H7 (cell line): ENCODE measurements around the gene SAP30. TPM values are rescaled to one million over a fixed set of nuclear protein-coding genes. Genes with fewer than 3 reads are reported as not detected.

Experiments used
- DNase-seq: peaks from one replicate; pipeline ENCODE4 v3.0.0; 2012
- H3K27me3 ChIP-seq: 2 replicates; pipeline ENCODE4 v1.6.0; 2011; ENCODE audit warnings: mild to moderate bottlenecking, low read length; ENCODE audit not compliant: control insufficient read depth, insufficient read depth
- H3K36me3 ChIP-seq: replicated peaks from 2 replicates; pipeline ENCODE4 v1.5.1; 2011; ENCODE audit warnings: low read length; ENCODE audit not compliant: control insufficient read depth, insufficient read depth
- H3K4me3 ChIP-seq: 2 replicates; pipeline ENCODE4 v1.5.1; 2011; ENCODE audit warnings: low read depth, mild to moderate bottlenecking, control low read depth, low read length, moderate library complexity; ENCODE audit not compliant: insufficient read depth
- total RNA-seq: library from RNA; depleted of rRNA; stranded (reverse); fragments of >200 nt; shearing (Covaris generic); gene quantifications from 2 replicates; pipeline ENCODE4 v1.2.3, GENCODE V29; 2014

Gene SAP30
- total RNA-seq, 1 experiment from 2014 or later, result 23.9 TPM

- no peak for DNase-seq
- no peaks in the 10 kb centered on the region for H3K27me3 ChIP-seq
- H3K36me3 ChIP-seq, result no peaks in the 10 kb centered on the region
These were observed 16.0 kb downstream of the SAP30 start for GRCh38 chr4:173386751-173387150.

GRCh38 chr4:173391701-173392100 is 20.9 kb downstream of the SAP30 start:
- H3K4me3 ChIP-seq, result no peak overlapping the region
- no peaks in the 10 kb centered on the region for H3K36me3 ChIP-seq
- no peak for DNase-seq
- H3K27me3 ChIP-seq, result no peaks in the 10 kb centered on the region

More at GRCh38 chr4:173386751-173387150, 16.0 kb downstream of the SAP30 start:
- H3K4me3 ChIP-seq, result no peak overlapping the region

GRCh38 chr4:173397604-173398003 is 26.9 kb downstream of the SAP30 start:
- Histone ChIP-seq H3K4me3 (no peak overlapping the region), H3K27me3 (no peaks in the 10 kb centered on the region), H3K36me3 (no peaks in the 10 kb centered on the region)
- DNase-seq, result no peak

- Histone ChIP-seq H3K4me3 (no peak overlapping the region), H3K27me3 (no peaks in the 10 kb centered on the region), H3K36me3 (no peaks in the 10 kb centered on the region)
- no peak for DNase-seq
These were observed 27.5 kb downstream of the SAP30 start for GRCh38 chr4:173398220-173398619.

GRCh38 chr4:173398779-173399415 is 28.1 kb downstream of the SAP30 start, which contains the start of gene SCRG1:
TSS of gene SCRG1 (minus strand) at chr4:173399116. CDS start at chr4:173391414, 7,702 bp downstream.
- Histone ChIP-seq H3K36me3 (no peaks in the 10 kb centered on the region), H3K4me3 (no peak within 1 kb of the TSS), H3K27me3 (no peaks in the 10 kb centered on the region)
- peak; percentile 26 for DNase-seq

GRCh38 chr4:173401063-173401462 is 30.3 kb downstream of the SAP30 start:
- H3K4me3 ChIP-seq, result no peak overlapping the region
- no peak for DNase-seq
- H3K36me3 ChIP-seq, result no peaks in the 10 kb centered on the region
- no peaks in the 10 kb centered on the region for H3K27me3 ChIP-seq

- Histone ChIP-seq H3K27me3 (no peaks in the 10 kb centered on the region), H3K4me3 (no peak overlapping the region), H3K36me3 (no peaks in the 10 kb centered on the region)
- DNase-seq, result no peak
These were observed 32.3 kb downstream of the SAP30 start for GRCh38 chr4:173403051-173403450.

GRCh38 chr4:173404296-173404865 is 33.6 kb downstream of the SAP30 start:
- Histone ChIP-seq H3K27me3 (no peaks in the 10 kb centered on the region), H3K4me3 (no peak overlapping the region), H3K36me3 (no peaks in the 10 kb centered on the region)
- no peak for DNase-seq

- Histone ChIP-seq H3K4me3 (no peak overlapping the region), H3K27me3 (no peaks in the 10 kb centered on the region), H3K36me3 (no peaks in the 10 kb centered on the region)
- DNase-seq, result no peak
These were observed 35.3 kb downstream of the SAP30 start for GRCh38 chr4:173405840-173406606.

GRCh38 chr4:173410079-173410478 is 39.3 kb downstream of the SAP30 start:
- H3K4me3 ChIP-seq, result no peak overlapping the region
- no peaks in the 10 kb centered on the region for H3K36me3 ChIP-seq
- no peaks in the 10 kb centered on the region for H3K27me3 ChIP-seq
- no peak for DNase-seq

- Histone ChIP-seq H3K4me3 (no peak overlapping the region), H3K27me3 (no peaks in the 10 kb centered on the region), H3K36me3 (no peaks in the 10 kb centered on the region)
- DNase-seq, result no peak
These were observed 40.4 kb downstream of the SAP30 start for GRCh38 chr4:173411106-173411693.

GRCh38 chr4:173413036-173413435 is 42.3 kb downstream of the SAP30 start:
- no peak for DNase-seq
- H3K27me3 ChIP-seq, result no peaks in the 10 kb centered on the region

GRCh38 chr4:173414456-173414855 is 43.7 kb downstream of the SAP30 start:
- Histone ChIP-seq H3K36me3 (no peaks in the 10 kb centered on the region), H3K4me3 (no peak overlapping the region), H3K27me3 (no peaks in the 10 kb centered on the region)
- DNase-seq, result no peak

More at GRCh38 chr4:173413036-173413435, 42.3 kb downstream of the SAP30 start:
- no peaks in the 10 kb centered on the region for H3K36me3 ChIP-seq
- no peak overlapping the region for H3K4me3 ChIP-seq

- no peak for DNase-seq
- no peaks in the 10 kb centered on the region for H3K27me3 ChIP-seq
These were observed 44.3 kb downstream of the SAP30 start for GRCh38 chr4:173415092-173415491.

More at GRCh38 chr4:173415092-173415491, 44.3 kb downstream of the SAP30 start:
- no peak overlapping the region for H3K4me3 ChIP-seq
- H3K36me3 ChIP-seq, result no peaks in the 10 kb centered on the region
